GM12873 (cell line): Measurements from ENCODE around the gene DPH1.

Source experiments
- CTCF ChIP-seq: IDR thresholded peaks from 2 replicates; pipeline ENCODE4 v1.5.1; 2012; ENCODE audit warnings: low read depth, mild to moderate bottlenecking, moderate library complexity, low read length, control low read depth; ENCODE audit not compliant: insufficient read depth; ENCODE audit errors: missing control alignments

DPH1 gene

GRCh38 chr17:2034806-2035540 is 5.0 kb downstream of the DPH1 start:
- no peak for TF ChIP-seq CTCF

GRCh38 chr17:2035541-2036488 is 5.9 kb downstream of the DPH1 start:
- TF ChIP-seq CTCF, result no peak

GRCh38 chr17:2037155-2037554 is 7.2 kb downstream of the DPH1 start:
- TF ChIP-seq CTCF, result no peak

- no peak for TF ChIP-seq CTCF
Measured at GRCh38 chr17:2040219-2040827, 10.4 kb downstream of the DPH1 start.

GRCh38 chr17:2040942-2041560 is 11.1 kb downstream of the DPH1 start:
- no peak for TF ChIP-seq CTCF

GRCh38 chr17:2041561-2042389 is 11.8 kb downstream of the DPH1 start, which contains the start of gene OVCA2:
TSS of gene OVCA2 (plus strand) at chr17:2042022. CDS start at chr17:2042048, 26 bp downstream.
- peak; percentile 55 for TF ChIP-seq CTCF
